HG03442 (cell line): ENCODE results near the gene SHISA8.
A peak's percentile ranks its signal among the peaks of the same experiment; 100 is the strongest.

ENCODE experiments used
- ATAC-seq: cut with Tn5 transposase; IDR thresholded peaks from one replicate; pipeline ENCODE4 v1.9.1; 2021; ENCODE audit warnings: mild to moderate bottlenecking, moderate library complexity; ENCODE audit not compliant: unreplicated experiment

The SHISA8 gene

GRCh38 chr22:41934284-41935014 lies 19.6 kb upstream of the SHISA8 start:
- no peak for ATAC-seq

DNA sequence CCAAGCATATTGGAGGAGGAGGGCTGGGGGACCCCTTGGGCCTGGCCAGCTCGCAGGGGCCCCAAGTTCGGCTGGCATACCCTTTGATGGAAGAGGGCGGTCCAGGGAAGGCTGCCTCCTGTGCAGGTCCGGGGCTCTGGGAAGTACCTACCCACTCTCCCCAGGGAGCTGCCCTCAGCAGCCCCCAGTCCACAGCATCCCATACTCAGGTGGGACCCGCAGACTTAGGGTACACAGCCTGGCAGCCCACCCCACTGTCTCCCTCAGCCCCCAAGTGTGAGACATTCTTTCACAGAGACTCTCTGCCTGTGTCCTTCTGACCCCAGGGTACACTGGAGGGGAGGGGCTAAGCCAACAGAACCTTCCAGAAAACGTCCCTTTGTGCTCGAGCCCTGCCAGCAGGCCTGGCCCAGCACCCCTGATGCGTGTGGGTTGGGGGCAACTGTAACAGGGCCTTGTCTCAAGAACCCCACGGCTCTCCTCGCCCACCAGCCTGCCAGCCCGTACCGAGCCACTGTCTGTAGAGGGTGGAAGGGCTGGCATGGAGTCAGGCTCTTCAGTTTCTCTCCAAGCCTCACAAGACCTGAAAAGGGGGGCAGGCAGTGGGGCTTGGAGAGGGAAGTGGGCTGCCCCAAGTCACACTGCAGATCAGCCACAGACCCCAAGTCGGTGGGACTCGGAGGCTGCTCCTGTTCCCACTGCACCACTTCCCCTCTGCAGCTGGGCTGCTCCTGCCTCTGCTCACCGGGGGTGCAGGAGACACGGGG lies 18.7 kb upstream of the SHISA8 start:
- ATAC-seq: no peak

DNA sequence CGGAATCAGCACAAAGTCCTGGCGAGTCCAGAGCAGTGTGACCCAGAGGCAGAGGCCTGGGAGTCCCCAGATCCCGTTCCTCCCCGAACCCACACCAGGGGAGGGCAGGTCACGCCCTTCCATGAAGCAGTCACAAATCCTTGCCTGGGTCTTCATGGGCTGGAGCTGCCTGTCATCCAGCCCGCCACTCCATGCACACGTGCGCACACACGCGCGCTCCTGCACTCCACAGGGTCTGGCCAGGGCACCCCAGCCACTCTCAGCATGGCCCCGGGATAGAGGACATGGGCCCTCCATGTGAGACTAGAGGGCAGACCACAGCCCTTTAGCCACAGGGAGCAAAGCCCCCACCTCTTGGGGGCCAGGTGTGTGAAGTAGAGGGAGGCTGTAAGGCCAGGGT lies 17.5 kb upstream of the SHISA8 start:
- no peak for ATAC-seq

- no peak for ATAC-seq
Measured at GRCh38 chr22:41931701-41932269, 16.9 kb upstream of the SHISA8 start.

- no peak for ATAC-seq
Measured at GRCh38 chr22:41929418-41929810, 14.5 kb upstream of the SHISA8 start.

DNA sequence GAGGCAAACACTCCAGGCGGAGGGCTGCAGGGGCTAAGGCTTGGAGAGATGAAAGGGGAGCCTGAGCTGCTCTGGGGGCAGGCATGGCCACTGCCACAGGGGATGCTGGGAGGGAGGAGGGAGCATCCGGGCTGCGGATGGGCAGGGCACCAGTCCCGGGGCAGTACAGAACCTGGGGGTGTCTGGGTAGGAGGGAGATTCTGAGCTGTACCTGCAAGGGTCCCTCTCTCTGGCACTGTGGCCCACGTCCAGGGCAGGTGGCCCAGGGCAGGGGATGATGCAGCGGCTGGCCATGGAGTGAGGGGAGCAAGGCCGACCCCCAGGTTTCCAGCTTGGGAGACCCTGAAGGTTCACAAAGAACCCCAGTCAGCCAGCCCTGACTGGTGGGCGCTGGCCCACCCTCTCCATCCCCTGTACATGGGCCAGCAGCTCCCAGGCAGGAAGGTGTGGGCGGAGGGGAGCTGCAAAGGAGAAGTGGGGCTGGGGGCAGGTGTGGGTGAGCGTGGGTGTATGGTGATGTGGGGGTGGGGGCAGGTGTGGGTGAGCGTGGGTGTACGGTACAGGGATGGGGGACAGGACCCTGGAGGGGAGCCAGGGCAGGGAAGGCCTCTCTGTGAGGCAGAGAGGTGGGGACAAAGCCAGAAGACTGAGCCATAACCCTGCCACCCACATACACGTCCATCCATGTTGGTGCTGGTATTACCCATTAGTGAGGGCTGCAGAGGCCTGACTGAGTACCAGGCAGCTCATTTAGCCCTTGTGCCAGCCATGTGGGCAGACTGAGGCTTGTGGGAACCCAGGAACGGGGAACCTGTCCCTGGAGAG lies 13.9 kb upstream of the SHISA8 start:
- ATAC-seq: no peak

- no peak for ATAC-seq
Measured at GRCh38 chr22:41927813-41928212, 12.9 kb upstream of the SHISA8 start.

DNA sequence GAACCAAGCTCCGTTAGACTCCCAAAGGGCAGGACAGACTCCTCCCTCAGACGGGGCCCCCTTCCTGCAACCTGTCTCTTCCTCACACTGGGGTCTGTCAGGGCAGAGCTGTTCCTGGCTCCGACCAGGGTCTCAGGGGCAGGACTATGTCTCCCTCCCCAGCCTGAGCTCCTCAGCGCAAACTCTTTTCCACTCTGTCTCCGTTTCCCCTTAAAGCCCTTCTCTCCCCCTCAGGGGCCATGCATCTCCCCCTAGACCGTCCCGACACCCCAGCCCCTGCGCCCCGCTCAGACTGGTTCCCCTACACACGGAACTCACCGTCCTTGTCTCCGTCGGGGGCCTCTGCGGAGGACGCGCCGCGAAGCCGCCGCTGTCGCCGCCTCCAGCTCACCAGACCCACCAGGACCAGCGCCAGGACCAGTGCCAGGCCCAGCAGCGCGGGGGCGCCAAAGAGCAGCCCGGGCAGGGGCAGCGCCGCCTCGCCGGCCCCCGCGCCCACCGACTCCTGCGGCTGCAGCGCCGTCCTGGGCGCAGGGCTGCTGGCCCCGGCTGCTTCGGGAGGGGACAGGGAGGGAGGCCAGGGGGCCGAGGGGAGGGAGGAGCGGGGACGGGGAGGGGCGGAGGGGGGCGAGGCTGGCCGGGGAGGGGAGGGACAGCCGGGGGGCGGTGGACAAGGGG lies 11.0 kb upstream of the SHISA8 start:
- ATAC-seq: peak; percentile 43

DNA sequence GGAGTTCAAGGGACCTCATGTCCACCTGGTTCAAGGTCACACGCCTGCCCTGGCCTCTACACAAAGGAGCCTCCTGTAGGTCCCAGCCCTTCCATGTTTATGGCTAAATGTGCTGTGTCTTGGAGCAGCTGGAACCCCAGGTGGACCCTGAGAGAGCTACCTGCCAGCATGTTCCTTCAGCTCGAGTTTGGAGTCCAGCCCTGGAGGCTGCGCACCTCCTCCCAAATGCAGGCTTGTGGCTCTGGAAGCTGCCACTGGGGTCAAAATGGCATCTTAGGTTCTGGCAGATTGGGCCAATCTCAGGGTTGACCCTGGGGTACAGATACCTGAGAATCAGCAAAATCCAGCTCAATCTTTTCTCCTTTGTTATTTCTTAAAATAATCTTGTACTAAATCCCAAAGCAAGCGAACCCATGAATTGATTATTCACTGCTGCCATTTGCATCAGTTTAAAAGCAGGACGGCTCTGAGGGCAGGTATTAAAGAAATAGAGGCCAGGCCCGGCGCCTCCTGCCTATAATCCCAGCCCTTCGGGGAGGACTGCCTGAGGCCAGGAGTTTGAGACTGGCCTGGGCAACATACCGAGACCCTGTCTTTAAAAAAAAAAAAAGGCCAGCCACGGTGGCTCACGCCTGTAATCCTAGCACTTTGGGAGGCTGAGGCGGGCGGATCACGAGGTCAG lies 8.9 kb upstream of the SHISA8 start:
- ATAC-seq: no peak

- ATAC-seq: no peak
Measured at GRCh38 chr22:41922940-41923594, 8.2 kb upstream of the SHISA8 start.

DNA sequence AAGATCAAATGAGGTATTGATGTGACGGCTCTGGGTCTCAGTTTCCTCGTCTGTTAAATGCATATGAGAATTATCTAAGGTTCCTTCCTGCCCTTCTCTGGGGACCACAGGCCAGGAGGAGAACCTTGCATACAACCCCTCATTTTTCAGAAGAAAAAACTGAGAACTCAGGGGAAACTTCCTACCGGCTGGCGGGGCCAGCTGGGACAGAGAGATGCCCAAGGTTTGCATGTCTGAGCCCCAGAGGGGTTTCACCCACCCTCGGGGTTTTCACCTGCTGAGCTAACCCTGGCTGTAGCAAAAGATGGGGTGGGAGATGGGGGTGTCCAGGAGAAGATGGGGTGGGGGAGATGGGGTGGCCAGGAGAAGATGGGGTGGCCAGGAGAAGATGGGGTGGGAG lies 7.5 kb upstream of the SHISA8 start:
- ATAC-seq: no peak

DNA sequence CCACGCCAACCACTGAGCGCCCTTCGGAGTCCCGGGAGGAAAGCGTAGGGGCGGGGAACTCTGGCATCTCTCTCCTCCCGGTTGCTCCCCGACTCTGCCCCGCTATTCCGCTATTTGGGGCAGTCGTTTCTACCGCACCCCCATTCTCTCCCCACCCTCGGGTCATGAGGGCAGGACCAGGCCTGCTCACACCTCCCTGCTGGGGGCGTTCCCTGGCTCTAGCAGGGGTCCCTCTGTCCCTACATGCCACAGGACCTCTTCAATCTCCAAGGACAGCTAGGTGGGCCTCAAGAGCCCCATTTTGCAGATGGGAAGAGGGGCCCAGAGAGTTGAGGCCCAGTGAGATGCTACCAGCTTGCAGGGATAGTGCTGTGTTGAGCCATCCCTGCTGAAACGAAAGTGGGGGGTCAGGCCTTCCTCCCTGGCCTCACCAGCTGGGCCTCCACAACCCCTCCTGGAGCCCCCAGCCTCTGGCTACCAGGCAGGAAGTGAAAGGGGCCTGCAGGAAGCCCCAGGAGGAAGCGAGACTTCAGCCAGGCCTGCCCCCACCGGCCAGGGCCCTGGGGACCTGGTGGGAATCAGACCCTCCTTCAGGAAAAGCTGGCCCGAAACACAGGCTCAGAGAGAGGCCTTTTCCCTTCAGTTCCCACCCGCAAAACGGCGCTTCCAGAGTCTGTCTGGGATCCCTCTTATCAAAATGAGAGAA lies 5.5 kb upstream of the SHISA8 start:
- peak; percentile 19 for ATAC-seq

DNA sequence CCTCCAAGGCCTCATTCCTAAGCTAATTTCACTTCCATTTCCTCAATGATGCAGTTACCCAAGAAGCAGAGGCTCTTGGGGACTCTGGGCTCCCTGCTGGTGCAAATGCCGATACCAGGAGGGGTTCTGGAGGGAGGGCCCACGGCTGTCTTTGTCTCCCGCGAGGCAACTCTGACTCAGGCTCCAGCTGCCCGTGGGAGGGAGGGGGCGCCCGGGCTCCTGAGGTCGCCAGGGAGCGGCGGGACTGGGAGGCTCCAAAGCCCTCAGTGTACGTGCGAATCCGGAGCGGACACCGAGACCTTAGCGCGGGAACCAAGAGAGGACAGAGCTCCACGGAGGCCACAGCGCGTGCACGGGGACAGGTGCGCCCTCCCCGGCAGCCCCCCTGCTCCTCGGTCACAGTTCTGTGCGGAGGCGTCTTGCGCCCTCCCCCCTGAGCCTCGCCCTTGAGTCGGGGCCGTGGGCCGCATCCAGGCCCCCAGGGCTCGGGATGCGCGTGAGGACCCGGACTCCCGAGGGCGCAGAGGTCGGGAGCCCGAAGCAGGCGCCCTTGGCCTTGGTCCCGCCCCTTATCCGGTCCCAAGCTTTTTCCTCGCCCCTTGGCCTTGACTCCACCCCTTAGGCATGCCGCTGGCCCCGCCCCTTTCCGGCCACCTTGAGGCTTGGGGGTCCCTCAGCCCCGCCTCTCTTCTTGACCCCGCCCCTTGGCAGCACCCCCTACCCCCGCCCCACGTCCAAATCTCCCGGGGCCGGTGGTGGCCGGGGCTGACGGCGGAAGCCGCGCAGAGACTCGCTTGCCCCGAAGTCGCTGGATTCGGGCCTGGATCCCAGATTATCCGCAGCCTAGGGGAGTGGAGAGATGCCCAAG lies 4.7 kb upstream of the SHISA8 start:
- peak; percentile 43 for ATAC-seq

DNA sequence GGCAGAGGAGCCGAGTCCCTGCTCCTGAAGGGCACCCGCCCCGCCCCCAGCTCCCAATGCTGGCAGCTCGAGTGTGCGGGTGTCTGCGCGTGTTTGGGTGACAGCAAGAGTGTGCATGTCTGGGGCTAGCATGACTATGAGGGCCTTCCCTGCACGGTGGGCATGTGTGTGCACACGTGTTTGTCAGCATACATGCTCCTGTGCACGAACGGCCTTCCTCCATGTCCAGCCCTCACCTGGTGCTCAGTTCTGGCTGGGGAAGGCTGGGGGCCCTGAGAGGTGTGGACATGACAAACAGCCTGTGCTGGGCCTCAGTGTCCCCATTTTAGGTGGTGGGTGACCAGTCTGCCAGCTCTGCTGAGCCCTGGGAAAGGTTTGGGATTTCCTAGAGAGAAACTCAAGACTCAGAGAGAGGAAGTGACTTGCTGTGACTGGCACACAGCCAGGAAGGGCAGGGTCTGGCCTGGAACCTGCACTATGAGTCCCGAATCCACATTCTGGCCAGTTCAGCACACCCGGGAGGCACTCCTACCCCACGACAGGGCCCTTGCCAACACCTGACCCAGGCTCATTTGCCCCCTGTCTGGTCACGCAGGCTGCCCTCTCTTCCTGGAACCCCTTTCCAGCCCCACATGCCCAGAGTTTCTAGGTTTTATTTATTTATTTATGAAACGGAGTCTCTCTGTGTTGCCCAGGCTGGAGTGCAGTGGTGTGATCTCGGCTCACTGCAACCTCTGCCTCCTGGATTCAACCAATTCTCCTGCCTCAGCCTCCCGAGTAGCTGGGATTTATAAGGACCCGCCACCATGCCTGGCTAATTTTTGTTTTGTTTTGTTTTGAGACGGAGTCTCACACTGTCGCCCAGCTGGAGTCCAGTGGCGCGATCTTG lies 3.3 kb upstream of the SHISA8 start:
- ATAC-seq: no peak

GRCh38 chr22:41917375-41917902 lies 2.6 kb upstream of the SHISA8 start:
- ATAC-seq: no peak

- no peak for ATAC-seq
Measured at GRCh38 chr22:41916745-41917358, 2.0 kb upstream of the SHISA8 start.
